ENCODE data around the gene NRF1. TPM values are rescaled to one million over a fixed set of nuclear protein-coding genes. Genes with fewer than 3 reads are reported as not detected.
A peak's percentile ranks its signal among the peaks of the same experiment; 100 is the strongest.

NRF1 gene
- total RNA-seq, 4 donors from 2014 or later = 12.3 to 26.2 (median 19.7) TPM

DNA sequence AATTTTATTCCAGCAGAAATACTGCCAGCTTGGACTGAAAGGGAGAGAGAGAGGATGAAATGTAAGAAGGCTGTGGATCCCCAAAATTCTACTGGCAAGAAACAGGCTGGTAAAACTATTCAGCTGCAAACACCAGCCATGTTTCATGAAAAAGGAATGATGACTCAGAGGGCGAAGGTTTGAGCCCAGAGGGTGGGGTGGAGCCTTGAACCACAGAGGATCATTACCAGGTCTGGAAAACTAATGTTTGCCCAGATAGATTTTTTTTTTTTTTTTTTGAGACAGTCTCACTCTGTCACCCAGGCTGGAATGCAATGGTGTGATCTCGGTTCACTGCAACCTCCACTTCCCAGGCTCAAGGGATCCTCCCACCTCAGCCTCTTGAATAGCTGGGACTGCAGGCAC lies 41.7 kb upstream of the NRF1 start:
- WGBS, 2 donors = 71 to 81% methylated on average over 2 of the region's 2 CpGs
- no peak for DNase-seq (ENCODE audit: low spot score in 2 of 2)

DNA sequence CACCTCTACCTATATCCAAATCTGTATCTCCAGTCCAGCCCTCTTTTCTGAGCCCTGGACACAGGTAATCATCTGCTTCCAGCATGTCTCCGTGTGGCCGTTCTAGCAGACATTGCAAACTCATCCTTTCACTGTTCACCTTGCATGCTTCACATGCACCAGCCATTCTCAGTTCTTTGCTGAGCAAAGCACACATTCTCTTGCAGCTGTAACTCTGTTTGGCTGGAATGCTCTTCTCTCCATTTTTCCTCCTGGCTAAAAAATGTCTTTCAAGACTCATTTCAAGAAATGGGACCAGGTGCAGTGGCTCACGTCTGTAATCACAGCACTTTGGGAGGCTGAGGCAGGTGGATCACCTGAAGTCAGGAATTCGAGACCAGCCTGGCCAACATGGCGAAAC lies 40.3 kb upstream of the NRF1 start:
- no peaks in the 10 kb centered on the region for H3K4me1 ChIP-seq
- no peak overlapping the region for H3K4me3 ChIP-seq
- no peak for DNase-seq (ENCODE audit: low spot score in 2 of 2)
- TF ChIP-seq, protein P1, sequence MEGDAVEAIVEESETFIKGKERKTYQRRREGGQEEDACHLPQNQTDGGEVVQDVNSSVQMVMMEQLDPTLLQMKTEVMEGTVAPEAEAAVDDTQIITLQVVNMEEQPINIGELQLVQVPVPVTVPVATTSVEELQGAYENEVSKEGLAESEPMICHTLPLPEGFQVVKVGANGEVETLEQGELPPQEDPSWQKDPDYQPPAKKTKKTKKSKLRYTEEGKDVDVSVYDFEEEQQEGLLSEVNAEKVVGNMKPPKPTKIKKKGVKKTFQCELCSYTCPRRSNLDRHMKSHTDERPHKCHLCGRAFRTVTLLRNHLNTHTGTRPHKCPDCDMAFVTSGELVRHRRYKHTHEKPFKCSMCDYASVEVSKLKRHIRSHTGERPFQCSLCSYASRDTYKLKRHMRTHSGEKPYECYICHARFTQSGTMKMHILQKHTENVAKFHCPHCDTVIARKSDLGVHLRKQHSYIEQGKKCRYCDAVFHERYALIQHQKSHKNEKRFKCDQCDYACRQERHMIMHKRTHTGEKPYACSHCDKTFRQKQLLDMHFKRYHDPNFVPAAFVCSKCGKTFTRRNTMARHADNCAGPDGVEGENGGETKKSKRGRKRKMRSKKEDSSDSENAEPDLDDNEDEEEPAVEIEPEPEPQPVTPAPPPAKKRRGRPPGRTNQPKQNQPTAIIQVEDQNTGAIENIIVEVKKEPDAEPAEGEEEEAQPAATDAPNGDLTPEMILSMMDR (IDR thresholded peaks at IDR 0.05) = no peak
- TF ChIP-seq EP300 (IDR thresholded peaks at IDR 0.05) (no peak), POLR2A (IDR thresholded peaks at IDR 0.05) (no peak)
- H3K27ac ChIP-seq = no peak overlapping the region
- 86 to 90% methylated on average over 5 of the region's 5 CpGs for WGBS, 2 donors
- H3K36me3 ChIP-seq = no peaks in the 10 kb centered on the region
- H3K9me3 ChIP-seq = peaks cover 0 to 8% (median 0%) of the 10 kb centered on the region in 4 donors
- no peaks in the 10 kb centered on the region for H3K27me3 ChIP-seq

More for the DNA sequence above, 41.7 kb upstream of the NRF1 start:
- H3K4me3 ChIP-seq = no peak overlapping the region
- H3K27ac ChIP-seq = no peak overlapping the region
- no peaks in the 10 kb centered on the region for H3K36me3 ChIP-seq
- H3K4me1 ChIP-seq = no peaks in the 10 kb centered on the region
- TF ChIP-seq EP300 (IDR thresholded peaks at IDR 0.05) (no peak), POLR2A (IDR thresholded peaks at IDR 0.05) (no peak)
- TF ChIP-seq, protein P1 (IDR thresholded peaks at IDR 0.05) = no peak
- H3K27me3 ChIP-seq = no peaks in the 10 kb centered on the region
- peaks cover 0 to 8% (median 0%) of the 10 kb centered on the region in 4 donors for H3K9me3 ChIP-seq

DNA sequence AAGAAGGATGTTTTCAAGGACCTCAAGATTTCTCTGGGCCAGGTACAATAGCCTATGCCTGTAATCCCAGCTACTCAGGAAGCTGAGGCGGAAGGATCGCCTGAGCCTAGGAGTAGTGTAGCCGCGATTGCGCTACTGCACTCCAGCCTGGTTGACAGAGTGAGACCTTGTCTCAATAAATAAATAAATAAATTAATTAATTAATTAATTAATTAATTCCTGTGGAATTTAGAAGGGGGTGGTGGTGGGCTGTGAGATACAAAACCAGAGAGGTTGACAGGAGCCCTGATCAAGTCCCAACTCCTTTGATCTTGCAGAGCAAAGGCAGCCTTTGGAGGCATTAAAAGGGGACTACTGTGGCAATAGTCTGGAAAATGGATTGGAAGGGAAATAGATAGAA lies 39.3 kb upstream of the NRF1 start:
- H3K36me3 ChIP-seq = no peaks in the 10 kb centered on the region
- 95 to 96% methylated on average over 5 of the region's 5 CpGs for WGBS, 2 donors
- DNase-seq (ENCODE audit: low spot score in 2 of 2) = no peak
- no peaks in the 10 kb centered on the region for H3K27me3 ChIP-seq
- H3K4me1 ChIP-seq = no peaks in the 10 kb centered on the region
- H3K4me3 ChIP-seq = no peak overlapping the region
- H3K9me3 ChIP-seq = peaks cover 0 to 15% (median 0%) of the 10 kb centered on the region in 4 donors
- TF ChIP-seq POLR2A (IDR thresholded peaks at IDR 0.05) = no peak
- TF ChIP-seq EP300 (IDR thresholded peaks at IDR 0.05) = no peak
- TF ChIP-seq, protein P1 (IDR thresholded peaks at IDR 0.05) = no peak
- H3K27ac ChIP-seq = no peak overlapping the region

DNA sequence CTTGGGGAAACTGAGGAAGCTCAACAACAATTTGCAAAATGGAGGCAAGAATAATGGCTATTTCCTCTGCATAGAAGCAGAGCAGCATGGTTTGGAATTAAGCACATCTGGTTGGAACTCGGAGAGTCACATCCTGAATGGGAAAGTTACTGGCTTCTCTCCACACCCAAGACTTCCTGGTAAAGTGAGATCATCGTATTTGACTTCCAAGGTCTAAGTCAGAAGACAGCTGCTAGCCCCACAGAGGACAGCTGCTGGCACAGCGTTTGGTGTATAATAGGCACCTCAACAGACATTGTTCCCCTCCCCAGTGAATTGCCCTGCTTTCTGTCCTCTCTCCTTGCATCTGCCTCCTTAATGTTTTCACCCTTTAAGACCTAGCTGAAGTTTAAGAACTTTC lies 37.0 kb upstream of the NRF1 start:
- H3K9me3 ChIP-seq = peaks cover 0 to 31% (median 1%) of the 10 kb centered on the region in 4 donors
- H3K27me3 ChIP-seq = no peaks in the 10 kb centered on the region
- H3K4me3 ChIP-seq = no peak overlapping the region
- TF ChIP-seq POLR2A (IDR thresholded peaks at IDR 0.05) = no peak
- TF ChIP-seq, protein P1 (IDR thresholded peaks at IDR 0.05) = no peak
- TF ChIP-seq EP300 (IDR thresholded peaks at IDR 0.05) = no peak
- no peaks in the 10 kb centered on the region for H3K36me3 ChIP-seq
- 57 to 62% methylated on average over 3 of the region's 3 CpGs for WGBS, 2 donors
- peak in 1 of 2 donors; percentile 14 for DNase-seq (ENCODE audit: low spot score in 2 of 2)
- H3K27ac ChIP-seq = no peak overlapping the region
- no peaks in the 10 kb centered on the region for H3K4me1 ChIP-seq

DNA sequence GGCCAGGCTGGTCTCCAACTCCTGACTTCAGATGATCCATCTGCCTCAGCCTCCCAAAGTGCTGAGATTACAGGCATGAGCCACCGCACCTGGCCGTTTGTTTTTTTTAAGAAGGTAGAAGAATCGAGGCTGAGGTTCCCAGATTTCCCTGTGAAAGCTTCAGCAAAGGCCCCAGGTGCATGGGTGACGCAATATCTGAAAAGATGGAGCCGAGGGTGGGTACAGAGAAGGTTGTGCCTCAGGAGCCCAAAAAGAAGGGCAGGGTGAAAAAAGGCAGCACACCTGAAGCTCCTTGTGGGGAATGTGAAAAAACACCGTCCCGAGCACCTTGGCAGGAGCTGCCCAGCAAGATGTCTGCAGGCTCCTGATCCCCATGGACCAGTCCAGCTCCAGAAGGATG lies 35.8 kb upstream of the NRF1 start:
- 85 to 90% methylated on average over 7 of the region's 7 CpGs for WGBS, 2 donors
- H3K9me3 ChIP-seq = peaks cover 0 to 31% (median 1%) of the 10 kb centered on the region in 4 donors
- H3K27ac ChIP-seq = no peak overlapping the region
- DNase-seq (ENCODE audit: low spot score in 2 of 2) = no peak
- H3K27me3 ChIP-seq = no peaks in the 10 kb centered on the region
- no peak overlapping the region for H3K4me3 ChIP-seq
- TF ChIP-seq EP300 (IDR thresholded peaks at IDR 0.05) (no peak), POLR2A (IDR thresholded peaks at IDR 0.05) (no peak)
- TF ChIP-seq, protein P1 (IDR thresholded peaks at IDR 0.05) = no peak
- no peaks in the 10 kb centered on the region for H3K4me1 ChIP-seq
- H3K36me3 ChIP-seq = no peaks in the 10 kb centered on the region

Data from tibial nerve (tissue), 4 donors.